Fibroblast of lung (primary cell): Measurements from ENCODE around the gene CACNA1F.

Experiments used
- EZH2 ChIP-seq: IDR thresholded peaks from 2 replicates; pipeline ENCODE4 v1.5.1; 2012; ENCODE audit warnings: low read length, control low read depth, mild to moderate bottlenecking; ENCODE audit errors: missing control alignments
- TF ChIP-seq, protein P1 (sequence below), 2 donors: IDR thresholded peaks in 1 of 2; conservative IDR thresholded peaks in 1 of 2; 1 replicate in 1 of 2; 2 replicates in 1 of 2; pipeline ENCODE4 v1.5.1; 2011 to 2012; ENCODE audit warnings: low read length in 2 of 2, control low read depth in 1 of 2, inconsistent platforms in 1 of 2, low read depth in 1 of 2, mild to moderate bottlenecking in 1 of 2

DNA sequence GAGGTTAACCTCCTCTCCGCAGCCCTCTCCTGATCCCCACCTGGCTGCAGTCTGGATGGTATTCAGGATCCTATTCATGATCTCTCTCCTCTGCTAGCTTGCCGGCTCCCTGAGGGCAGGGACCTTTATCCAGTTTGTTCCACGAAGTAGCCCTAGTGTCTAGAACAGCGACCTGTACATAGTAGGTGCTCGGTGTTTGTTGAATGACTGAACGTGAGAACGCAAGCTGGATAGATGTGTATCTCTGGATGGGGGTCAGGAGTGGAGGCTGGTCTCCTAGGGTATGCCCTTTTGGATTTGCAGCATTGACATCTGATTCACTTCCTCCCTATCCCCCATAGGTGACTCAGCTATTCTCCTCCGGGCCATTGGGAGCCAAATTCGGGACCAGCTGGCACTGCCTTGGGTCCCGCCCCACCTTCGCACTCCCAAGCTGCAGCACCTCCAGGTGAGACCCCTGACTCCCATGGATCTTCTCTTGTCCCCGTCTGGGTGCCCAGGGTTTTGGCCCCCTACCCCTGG is 9.5 kb upstream of the CACNA1F start:
- TF ChIP-seq, protein P1, sequence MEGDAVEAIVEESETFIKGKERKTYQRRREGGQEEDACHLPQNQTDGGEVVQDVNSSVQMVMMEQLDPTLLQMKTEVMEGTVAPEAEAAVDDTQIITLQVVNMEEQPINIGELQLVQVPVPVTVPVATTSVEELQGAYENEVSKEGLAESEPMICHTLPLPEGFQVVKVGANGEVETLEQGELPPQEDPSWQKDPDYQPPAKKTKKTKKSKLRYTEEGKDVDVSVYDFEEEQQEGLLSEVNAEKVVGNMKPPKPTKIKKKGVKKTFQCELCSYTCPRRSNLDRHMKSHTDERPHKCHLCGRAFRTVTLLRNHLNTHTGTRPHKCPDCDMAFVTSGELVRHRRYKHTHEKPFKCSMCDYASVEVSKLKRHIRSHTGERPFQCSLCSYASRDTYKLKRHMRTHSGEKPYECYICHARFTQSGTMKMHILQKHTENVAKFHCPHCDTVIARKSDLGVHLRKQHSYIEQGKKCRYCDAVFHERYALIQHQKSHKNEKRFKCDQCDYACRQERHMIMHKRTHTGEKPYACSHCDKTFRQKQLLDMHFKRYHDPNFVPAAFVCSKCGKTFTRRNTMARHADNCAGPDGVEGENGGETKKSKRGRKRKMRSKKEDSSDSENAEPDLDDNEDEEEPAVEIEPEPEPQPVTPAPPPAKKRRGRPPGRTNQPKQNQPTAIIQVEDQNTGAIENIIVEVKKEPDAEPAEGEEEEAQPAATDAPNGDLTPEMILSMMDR (conservative IDR thresholded peaks at IDR 0.05 in 1 of 2, IDR thresholded peaks at IDR 0.05 in 1 of 2; ENCODE audit: low read depth in 1 of 2, low read length in 2 of 2) = no peak
- TF ChIP-seq EZH2 = no peak
